ENCODE data around the gene LIN52. TPM values are rescaled to one million over a fixed set of nuclear protein-coding genes. Genes with fewer than 3 reads are reported as not detected.

LIN52 gene
- total RNA-seq, 1 donor = 11.2 TPM

- no peak for TF ChIP-seq CTCF (IDR thresholded peaks at IDR 0.05; ENCODE audit: insufficient read depth, low read depth, low read length)
- peak; percentile 44 for DNase-seq (ENCODE audit: low read depth)
- H3K4me3 ChIP-seq (ENCODE audit: low read depth, low read length) = no peak overlapping the region
Observed at GRCh38 chr14:74133833-74134481, 49.2 kb downstream of the LIN52 start.

GRCh38 chr14:74134484-74134883 is 49.7 kb downstream of the LIN52 start:
- TF ChIP-seq CTCF (IDR thresholded peaks at IDR 0.05; ENCODE audit: insufficient read depth, low read depth, low read length) = no peak
- H3K4me3 ChIP-seq (ENCODE audit: low read depth, low read length) = no peak overlapping the region
- DNase-seq (ENCODE audit: low read depth) = no peak

GRCh38 chr14:74135426-74135825 is 50.7 kb downstream of the LIN52 start:
- no peak for TF ChIP-seq CTCF (IDR thresholded peaks at IDR 0.05; ENCODE audit: insufficient read depth, low read depth, low read length)
- peak; percentile 93 for DNase-seq (ENCODE audit: low read depth)
- H3K4me3 ChIP-seq (ENCODE audit: low read depth, low read length) = no peak overlapping the region

GRCh38 chr14:74140374-74140850 is 55.7 kb downstream of the LIN52 start:
- no peak for TF ChIP-seq CTCF (IDR thresholded peaks at IDR 0.05; ENCODE audit: insufficient read depth, low read depth, low read length)
- DNase-seq (ENCODE audit: low read depth) = peak; percentile 72
- no peak overlapping the region for H3K4me3 ChIP-seq (ENCODE audit: low read depth, low read length)

- no peak overlapping the region for H3K4me3 ChIP-seq (ENCODE audit: low read depth, low read length)
- TF ChIP-seq CTCF (IDR thresholded peaks at IDR 0.05; ENCODE audit: insufficient read depth, low read depth, low read length) = no peak
- DNase-seq (ENCODE audit: low read depth) = peak; percentile 47
Observed at GRCh38 chr14:74141703-74142102, 56.9 kb downstream of the LIN52 start.

GRCh38 chr14:74142523-74142922 is 57.8 kb downstream of the LIN52 start:
- TF ChIP-seq CTCF (IDR thresholded peaks at IDR 0.05; ENCODE audit: insufficient read depth, low read depth, low read length) = no peak
- peak; percentile 67 for DNase-seq (ENCODE audit: low read depth)
- H3K4me3 ChIP-seq (ENCODE audit: low read depth, low read length) = no peak overlapping the region

GRCh38 chr14:74144789-74145188 is 60.0 kb downstream of the LIN52 start:
- no peak for DNase-seq (ENCODE audit: low read depth)
- no peak for TF ChIP-seq CTCF (IDR thresholded peaks at IDR 0.05; ENCODE audit: insufficient read depth, low read depth, low read length)

More at GRCh38 chr14:74144789-74145188, 60.0 kb downstream of the LIN52 start:
- H3K4me3 ChIP-seq (ENCODE audit: low read depth, low read length) = no peak overlapping the region

Measured in fibroblast of villous mesenchyme (primary cell).